ENCODE measurements around the gene TRIM51.
A peak's percentile ranks its signal among the peaks of the same experiment; 100 is the strongest.
"Not testable (repeated sequence)": the region's sequence is repeated elsewhere in the genome, so short reads cannot be mapped to it uniquely, and the experiment has no call there.

TRIM51 gene

GRCh38 chr11:55882997-55883396 lies at the start of gene TRIM51:
TSS of gene TRIM51 (plus strand) at chr11:55883297. CDS start at chr11:55885429, 2,132 bp downstream.
- not testable (repeated sequence) for H3K4me3 ChIP-seq (ENCODE audit: low read depth, low read length); DNase-seq (ENCODE audit: low read depth)

GRCh38 chr11:55838452-55838851 lies 44.6 kb upstream of the TRIM51 start, which contains the start of gene OR5D16:
TSS of gene OR5D16 (plus strand) at chr11:55838752. CDS start at chr11:55838752, 0 bp downstream.
- no peak for DNase-seq (ENCODE audit: low read depth)
- TF ChIP-seq CTCF (IDR thresholded peaks at IDR 0.05; ENCODE audit: control insufficient read depth, extremely low read depth, insufficient read depth), result no peak
- no peak within 1 kb of the TSS for H3K4me3 ChIP-seq (ENCODE audit: low read depth, low read length)

- TF ChIP-seq CTCF (IDR thresholded peaks at IDR 0.05; ENCODE audit: control insufficient read depth, extremely low read depth, insufficient read depth), result no peak
- H3K4me3 ChIP-seq (ENCODE audit: low read depth, low read length), result no peak overlapping the region
- no peak for DNase-seq (ENCODE audit: low read depth)
Measured at GRCh38 chr11:55847453-55847852, 35.6 kb upstream of the TRIM51 start.

GRCh38 chr11:55849037-55849436 lies 34.1 kb upstream of the TRIM51 start:
- no peak for TF ChIP-seq CTCF (IDR thresholded peaks at IDR 0.05; ENCODE audit: control insufficient read depth, extremely low read depth, insufficient read depth)
- no peak for DNase-seq (ENCODE audit: low read depth)
- no peak overlapping the region for H3K4me3 ChIP-seq (ENCODE audit: low read depth, low read length)

GRCh38 chr11:55852141-55852540 lies 31.0 kb upstream of the TRIM51 start:
- TF ChIP-seq CTCF (IDR thresholded peaks at IDR 0.05; ENCODE audit: control insufficient read depth, extremely low read depth, insufficient read depth), result no peak
- no peak for DNase-seq (ENCODE audit: low read depth)
- H3K4me3 ChIP-seq (ENCODE audit: low read depth, low read length), result no peak overlapping the region

GRCh38 chr11:55854704-55855103 lies 28.4 kb upstream of the TRIM51 start:
- H3K4me3 ChIP-seq (ENCODE audit: low read depth, low read length), result no peak overlapping the region
- no peak for TF ChIP-seq CTCF (IDR thresholded peaks at IDR 0.05; ENCODE audit: control insufficient read depth, extremely low read depth, insufficient read depth)
- no peak for DNase-seq (ENCODE audit: low read depth)

GRCh38 chr11:55867354-55867753 lies 15.7 kb upstream of the TRIM51 start:
- DNase-seq (ENCODE audit: low read depth); H3K4me3 ChIP-seq (ENCODE audit: low read depth, low read length): not testable (repeated sequence)

- DNase-seq (ENCODE audit: low read depth), result peak; percentile 1
- peak overlapping the region; percentile 45 for H3K4me3 ChIP-seq (ENCODE audit: low read depth, low read length)
Measured at GRCh38 chr11:55872731-55873130, 10.4 kb upstream of the TRIM51 start.

GRCh38 chr11:55873146-55873545 lies 10.0 kb upstream of the TRIM51 start:
- peak; percentile 2 for DNase-seq (ENCODE audit: low read depth)
- H3K4me3 ChIP-seq (ENCODE audit: low read depth, low read length), result peak overlapping the region; percentile 45
- peak; percentile 44 for TF ChIP-seq CTCF (IDR thresholded peaks at IDR 0.05; ENCODE audit: control insufficient read depth, extremely low read depth, insufficient read depth)

GRCh38 chr11:55884995-55885394 lies 1.9 kb downstream of the TRIM51 start:
- DNase-seq (ENCODE audit: low read depth), result not testable (repeated sequence)

GRCh38 chr11:55885481-55885880 lies 2.4 kb downstream of the TRIM51 start:
- H3K4me3 ChIP-seq (ENCODE audit: low read depth, low read length); DNase-seq (ENCODE audit: low read depth): not testable (repeated sequence)

More at GRCh38 chr11:55884995-55885394, 1.9 kb downstream of the TRIM51 start:
- not testable (repeated sequence) for H3K4me3 ChIP-seq (ENCODE audit: low read depth, low read length)

Measured in LNCaP clone FGC (cell line).